ENCODE results near the gene DMGDH.
A peak's percentile ranks its signal among the peaks of the same experiment; 100 is the strongest.
"Not testable (repeated sequence)": the region's sequence is repeated elsewhere in the genome, so short reads cannot be mapped to it uniquely, and the experiment has no call there.

Gene DMGDH

DNA sequence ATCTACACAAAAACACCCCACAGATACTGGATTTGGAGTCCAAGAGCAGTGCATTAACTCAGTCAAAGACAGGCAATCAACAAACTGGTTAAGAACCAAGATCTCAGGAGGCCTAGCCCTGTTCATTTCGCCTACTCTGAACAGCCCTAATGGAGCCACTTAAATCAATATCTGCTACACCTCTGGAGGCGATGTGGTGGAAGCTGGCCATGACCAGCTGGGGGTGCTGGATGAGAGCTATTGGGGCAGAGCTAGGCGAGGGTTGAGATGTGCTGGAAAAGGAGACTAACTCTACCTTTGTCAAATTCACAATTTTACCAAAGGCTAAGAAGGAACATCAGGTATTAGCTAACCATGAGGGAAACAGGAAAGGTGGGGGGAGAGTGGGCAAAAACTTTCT lies 61.1 kb downstream of the DMGDH start:
- no peak for DNase-seq

DNA sequence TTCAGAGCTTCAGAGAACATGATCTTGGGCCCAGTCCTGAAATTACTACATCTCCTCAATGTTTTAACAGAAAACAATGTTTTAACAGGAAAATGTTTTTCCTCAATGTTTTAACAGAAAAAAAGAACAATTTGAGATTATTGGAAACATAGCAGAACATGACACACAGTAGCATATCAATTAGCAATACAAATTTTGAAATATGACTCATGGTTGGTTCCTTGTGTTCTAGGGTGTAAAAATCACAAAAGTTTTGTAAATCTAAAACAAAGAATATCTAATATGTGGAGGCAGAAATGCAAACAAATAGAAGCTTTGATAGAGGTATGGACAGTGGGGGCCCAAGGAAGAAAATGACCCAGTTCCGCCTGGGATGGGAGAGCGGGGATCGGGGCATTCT lies 61.6 kb downstream of the DMGDH start:
- DNase-seq: no peak

- no peak for DNase-seq
Measured at GRCh38 chr5:79005936-79006631, 63.4 kb downstream of the DMGDH start.

DNA sequence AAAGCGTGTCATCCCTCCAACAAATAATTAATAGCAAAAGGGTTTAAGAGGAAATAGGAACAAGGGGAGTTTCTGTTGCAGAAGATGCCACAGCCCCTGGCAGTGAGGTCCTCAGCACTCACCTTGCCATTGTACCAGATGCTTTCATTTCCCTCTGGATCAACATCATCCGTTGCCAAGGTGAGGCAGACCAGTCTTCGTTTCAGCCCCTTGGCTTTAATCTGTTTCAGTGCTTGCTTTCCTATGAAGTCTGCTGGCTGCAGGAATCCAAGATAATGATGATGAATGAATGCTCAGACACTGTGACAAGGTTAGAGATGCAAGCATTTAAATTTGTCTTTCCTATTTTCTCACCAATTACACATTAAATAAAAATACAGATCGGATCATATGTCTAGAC lies 64.3 kb downstream of the DMGDH start:
- DNase-seq: no peak

GRCh38 chr5:79002374-79002773 lies 67.1 kb downstream of the DMGDH start:
- DNase-seq: no peak

- no peak for DNase-seq
Measured at GRCh38 chr5:79001471-79001870, 68.0 kb downstream of the DMGDH start.

- no peak for DNase-seq
Measured at GRCh38 chr5:78997090-78997489, 72.4 kb downstream of the DMGDH start.

- no peak for DNase-seq
Measured at GRCh38 chr5:78995521-78996007, 73.9 kb downstream of the DMGDH start.

DNA sequence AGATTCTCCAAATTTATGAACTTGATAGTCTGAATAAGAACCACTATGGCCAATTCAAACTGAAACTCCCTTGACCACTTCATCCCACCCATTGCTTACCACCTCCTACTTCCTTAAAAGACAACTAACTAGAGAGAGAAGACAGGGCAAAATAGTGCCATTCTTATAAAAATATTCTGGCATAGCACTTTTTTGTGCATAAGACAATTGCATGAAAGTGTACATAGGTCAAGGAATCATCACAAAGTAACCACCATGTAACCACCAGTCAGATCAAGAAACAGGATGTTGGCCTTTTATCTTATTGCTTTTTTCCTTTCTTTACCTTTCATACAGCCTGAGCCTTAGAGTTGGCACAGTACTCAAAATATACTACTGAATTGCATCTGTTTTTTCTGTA lies 76.3 kb downstream of the DMGDH start:
- DNase-seq: peak; percentile 15

GRCh38 chr5:78992146-78992545 lies 77.3 kb downstream of the DMGDH start:
- peak; percentile 74 for DNase-seq

GRCh38 chr5:78989080-78989479 lies 80.4 kb downstream of the DMGDH start:
- no peak for DNase-seq

GRCh38 chr5:78985725-78986223 lies 83.7 kb downstream of the DMGDH start:
- peak; percentile 77 for DNase-seq

GRCh38 chr5:78985116-78985724 lies 84.3 kb downstream of the DMGDH start, which contains the start of gene ARSB:
ARSB (minus strand) TSS chr5:78985310; CDS start chr5:78985248, 62 bp downstream.
- peak; percentile 83 for DNase-seq

GRCh38 chr5:78984439-78985115 lies 84.9 kb downstream of the DMGDH start:
- DNase-seq: peak; percentile 90

DNA sequence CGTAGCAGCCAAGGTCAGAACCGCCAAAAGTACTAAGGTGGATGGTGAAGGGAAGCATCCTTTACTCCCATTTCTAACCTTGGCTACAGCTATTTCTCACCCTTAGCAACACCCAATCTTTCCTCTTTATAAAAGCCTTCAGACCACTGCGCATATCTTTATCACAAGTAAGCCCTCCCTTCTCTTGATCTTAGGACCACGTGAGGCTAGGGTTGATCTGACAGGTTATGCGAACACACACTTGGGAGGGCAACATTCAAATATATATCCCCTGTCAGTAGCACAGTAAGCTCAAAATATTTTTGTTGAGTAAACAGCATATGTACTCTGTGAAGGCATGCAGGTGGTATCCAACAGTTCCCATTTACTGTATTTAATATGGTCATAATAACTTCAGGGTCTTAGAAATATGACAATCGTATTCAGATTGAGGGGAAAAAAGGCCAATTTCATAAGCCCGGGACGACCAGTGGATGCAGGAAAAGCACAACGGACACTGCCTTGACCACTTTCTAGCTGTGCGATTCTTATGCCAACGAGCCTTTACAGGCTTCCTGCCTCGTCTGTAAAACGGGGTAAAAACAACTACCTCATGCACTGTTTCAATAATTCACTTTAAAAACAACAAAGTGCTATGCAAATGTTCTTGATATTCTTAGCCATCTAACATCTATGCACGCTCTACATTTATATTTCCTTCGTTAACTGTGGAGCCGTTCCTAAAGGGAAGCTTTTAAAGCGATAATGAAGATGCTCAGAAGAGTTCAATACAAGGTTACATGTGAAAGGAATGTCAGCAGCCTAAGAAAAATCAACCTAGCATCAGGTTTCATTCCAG lies 85.7 kb downstream of the DMGDH start:
- peak; percentile 53 for DNase-seq

DNA sequence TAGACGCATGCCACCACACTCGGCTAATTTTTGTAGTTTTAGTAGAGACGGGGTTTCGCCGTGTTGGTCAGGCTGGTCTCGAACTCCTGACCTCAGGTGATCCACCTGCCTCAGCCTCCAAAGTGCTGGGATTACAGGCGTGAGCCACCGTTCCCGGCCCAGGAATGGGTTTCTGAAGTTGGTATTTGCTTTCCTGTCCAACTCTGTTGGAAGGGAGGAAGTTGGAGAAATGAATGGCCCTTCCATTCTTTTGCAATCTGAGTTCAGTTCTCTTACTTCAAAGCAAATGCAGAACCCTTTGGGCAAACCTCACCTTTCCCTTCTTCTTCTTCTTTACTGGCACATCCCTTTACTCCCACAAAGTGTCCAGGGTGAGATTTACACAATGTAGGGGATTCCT lies 86.3 kb downstream of the DMGDH start:
- DNase-seq: not testable (repeated sequence)

DNA sequence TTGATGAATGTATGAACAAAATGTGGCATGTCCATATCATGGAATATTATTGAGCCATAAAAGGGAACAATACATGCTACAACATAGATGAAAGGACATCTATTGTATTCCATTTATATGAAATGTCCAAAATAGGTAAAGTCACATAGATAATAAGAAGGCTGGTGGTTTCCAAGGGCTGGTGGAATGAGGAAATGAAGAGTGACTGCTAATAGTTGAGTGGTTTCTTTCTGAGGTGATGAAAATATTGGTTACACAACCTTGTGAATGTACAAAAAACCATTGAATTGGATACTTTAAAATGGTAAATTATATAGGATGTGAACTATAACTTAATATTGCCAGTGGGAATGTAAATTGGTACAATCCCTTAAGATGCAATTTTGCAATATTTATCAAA lies 89.6 kb downstream of the DMGDH start:
- peak; percentile 53 for DNase-seq

GRCh38 chr5:78979117-78979742 lies 90.2 kb downstream of the DMGDH start:
- no peak for DNase-seq

- no peak for DNase-seq
Measured at GRCh38 chr5:78975035-78975434, 94.4 kb downstream of the DMGDH start.

- DNase-seq: no peak
Measured at GRCh38 chr5:78974601-78975000, 94.9 kb downstream of the DMGDH start.

DNA sequence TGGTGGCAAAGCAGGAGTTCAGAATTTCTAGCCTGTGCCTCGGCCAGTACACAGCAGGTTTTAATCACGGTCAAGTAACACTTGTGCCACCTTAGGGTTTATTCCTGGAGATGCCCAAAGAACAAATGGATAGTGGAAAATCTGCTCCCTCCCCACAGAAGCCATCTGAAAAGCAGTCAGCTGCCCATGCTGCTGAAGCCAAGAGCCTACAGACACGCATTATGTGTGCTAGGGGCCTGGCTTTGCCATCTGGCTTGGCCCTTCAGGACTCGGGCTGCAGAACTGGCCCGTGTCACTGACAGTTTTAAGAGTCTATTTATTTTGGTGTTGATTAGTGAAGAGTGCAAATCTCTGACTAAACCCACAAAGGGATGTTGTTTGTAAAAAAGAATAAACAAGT lies 95.5 kb downstream of the DMGDH start:
- DNase-seq: no peak

Data from hematopoietic multipotent progenitor cell treated with erythropoietin and hydrocortisone succinate and interleukin-3 and kit ligand, for 6 days (in vitro differentiated cells).